GM10248 (cell line): Measurements from ENCODE around the gene KRIT1.
A peak's percentile ranks its signal among the peaks of the same experiment; 100 is the strongest.
"Not testable (repeated sequence)": the region's sequence is repeated elsewhere in the genome, so short reads cannot be mapped to it uniquely, and the experiment has no call there.

Source experiments
- CTCF ChIA-PET: fragments of 300-600 bp; sonication (Branson Sonifier 250); formaldehyde crosslinking; extraction: SDS; loops from one replicate; lab custom pipeline; 2021; ENCODE audit warnings: antibody characterized with exemption; lab: Yijun Ruan, JAX
- POLR2A ChIA-PET: fragments of 350-650 bp; sonication (Branson Sonifier 250); formaldehyde crosslinking; extraction: SDS; loops from one replicate; lab custom pipeline; 2020; ENCODE audit warnings: antibody characterized with exemption; lab: Yijun Ruan, JAX
- DNase-seq: peaks from one replicate; pipeline ENCODE4 v3.0.0; 2012; ENCODE audit errors: extremely low spot score
- TF ChIP-seq, protein P1 (sequence below): IDR thresholded peaks from 2 replicates; pipeline ENCODE4 v1.5.1; 2012; ENCODE audit warnings: mild to moderate bottlenecking, low read depth; ENCODE audit errors: extremely low read depth, missing control alignments, control extremely low read depth

The KRIT1 gene

DNA sequence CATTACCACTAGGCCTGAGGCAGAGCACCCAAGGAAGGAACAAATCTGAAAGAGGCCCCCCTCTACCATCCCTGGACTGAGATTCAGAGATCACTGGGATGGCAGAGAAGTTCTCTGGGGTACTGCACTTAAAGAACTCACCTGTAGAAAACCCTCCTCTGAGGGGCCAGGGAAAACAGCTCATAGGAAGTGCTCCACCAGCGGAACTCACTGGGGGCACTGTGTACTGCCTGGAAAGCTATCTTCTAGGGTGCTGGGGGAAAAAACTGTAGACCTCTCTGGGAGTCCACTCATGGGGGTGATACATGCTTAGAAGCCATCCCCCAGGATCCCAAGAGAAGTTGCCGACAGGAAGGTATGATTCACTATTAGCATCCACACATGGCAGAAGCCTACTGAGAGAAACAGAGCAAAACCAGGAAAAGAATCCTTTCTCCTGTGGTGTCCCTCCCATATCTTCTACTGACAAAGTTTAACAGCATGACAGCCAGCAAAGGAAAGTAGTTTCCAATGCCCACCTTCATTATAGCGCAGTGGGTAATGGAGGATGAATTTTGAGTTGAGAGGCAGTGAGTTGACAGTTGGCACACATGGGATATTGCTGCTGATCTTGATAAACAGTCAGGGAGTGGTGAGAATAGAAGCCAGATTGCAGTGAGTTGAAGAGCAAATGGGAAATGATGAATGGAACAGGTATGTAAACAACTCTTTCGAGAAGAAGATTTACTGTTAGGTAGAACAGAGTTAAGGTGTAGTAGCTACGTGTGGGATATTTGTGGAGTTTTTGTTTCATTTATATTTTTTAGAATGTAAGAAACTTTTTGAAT lies 20.9 kb upstream of the KRIT1 start:
- TF ChIP-seq, protein P1, sequence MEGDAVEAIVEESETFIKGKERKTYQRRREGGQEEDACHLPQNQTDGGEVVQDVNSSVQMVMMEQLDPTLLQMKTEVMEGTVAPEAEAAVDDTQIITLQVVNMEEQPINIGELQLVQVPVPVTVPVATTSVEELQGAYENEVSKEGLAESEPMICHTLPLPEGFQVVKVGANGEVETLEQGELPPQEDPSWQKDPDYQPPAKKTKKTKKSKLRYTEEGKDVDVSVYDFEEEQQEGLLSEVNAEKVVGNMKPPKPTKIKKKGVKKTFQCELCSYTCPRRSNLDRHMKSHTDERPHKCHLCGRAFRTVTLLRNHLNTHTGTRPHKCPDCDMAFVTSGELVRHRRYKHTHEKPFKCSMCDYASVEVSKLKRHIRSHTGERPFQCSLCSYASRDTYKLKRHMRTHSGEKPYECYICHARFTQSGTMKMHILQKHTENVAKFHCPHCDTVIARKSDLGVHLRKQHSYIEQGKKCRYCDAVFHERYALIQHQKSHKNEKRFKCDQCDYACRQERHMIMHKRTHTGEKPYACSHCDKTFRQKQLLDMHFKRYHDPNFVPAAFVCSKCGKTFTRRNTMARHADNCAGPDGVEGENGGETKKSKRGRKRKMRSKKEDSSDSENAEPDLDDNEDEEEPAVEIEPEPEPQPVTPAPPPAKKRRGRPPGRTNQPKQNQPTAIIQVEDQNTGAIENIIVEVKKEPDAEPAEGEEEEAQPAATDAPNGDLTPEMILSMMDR = no peak
- no peak for DNase-seq
- POLR2A ChIA-PET = no interaction called here
- CTCF ChIA-PET = interaction anchor here (1.1 to 1.5 kb wide), 2 partner anchors 10 to 20 kb away, joined by 3 read pairs; no protein-coding TSS in a partner anchor

DNA sequence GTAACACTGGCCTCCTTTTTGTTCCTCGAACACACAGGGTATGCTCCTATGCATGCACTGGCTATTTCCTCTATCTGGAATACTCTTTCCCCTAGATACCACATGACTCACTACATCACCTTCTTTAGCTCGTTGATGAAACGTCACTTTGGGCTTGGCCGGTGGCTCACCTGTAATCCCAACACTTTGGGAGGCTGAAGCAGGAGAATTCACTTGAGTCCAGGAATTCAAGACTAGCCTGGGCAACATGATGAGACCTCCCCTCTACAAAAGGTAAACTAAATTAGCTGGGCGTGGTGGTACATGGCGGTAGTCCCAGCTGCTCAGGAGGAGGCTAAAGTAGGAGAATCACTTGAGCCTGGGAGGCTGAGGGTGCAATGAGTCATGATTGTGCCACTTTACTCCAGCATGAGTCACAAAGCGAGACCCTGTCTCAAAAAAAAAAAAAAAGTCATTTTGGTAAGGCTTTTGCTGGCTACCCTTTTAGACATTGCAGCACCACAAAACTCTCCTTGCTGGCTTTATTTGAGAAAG lies 14.6 kb upstream of the KRIT1 start:
- TF ChIP-seq, protein P1 = no peak
- DNase-seq = no peak
- ChIA-PET CTCF (interaction anchor here (0.8 to 1.8 kb wide), 5 partner anchors 9 to 164 kb away, joined by 3 to 5 read pairs (median 3); partner anchors contain the start of genes ANKIB1 and KRIT1), POLR2A (no interaction called here)

- TF ChIP-seq, protein P1 = no peak
- peak; percentile 13 for DNase-seq
- ChIA-PET CTCF (interaction anchor here (0.8 to 1.8 kb wide), 5 partner anchors 9 to 164 kb away, joined by 3 to 5 read pairs (median 3); partner anchors contain the start of genes ANKIB1 and KRIT1), POLR2A (no interaction called here)
Observed at GRCh38 chr7:92259610-92260247, 14.0 kb upstream of the KRIT1 start.

DNA sequence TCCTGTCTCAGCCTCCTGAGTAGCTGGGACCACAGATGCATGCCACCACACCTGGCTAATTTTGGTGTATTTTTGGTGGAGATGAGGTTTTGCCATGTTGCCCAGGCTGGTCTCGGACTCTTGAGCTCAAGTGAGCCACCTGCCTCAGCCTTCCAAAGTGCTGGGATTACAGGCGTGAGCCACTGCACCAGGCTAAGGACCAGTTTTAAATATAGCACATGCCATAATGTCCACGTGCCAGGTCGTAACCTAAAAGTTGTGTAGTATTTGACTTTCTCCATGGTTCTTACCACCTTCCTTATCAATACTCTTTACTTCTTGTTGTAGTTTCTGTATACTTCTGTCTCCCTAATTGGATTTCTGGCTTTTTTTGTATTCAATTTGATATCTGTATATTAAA lies 13.3 kb upstream of the KRIT1 start:
- no peak for DNase-seq
- TF ChIP-seq, protein P1 = no peak
- ChIA-PET POLR2A (no interaction called here), CTCF (interaction anchor here (1.8 kb wide), 1 partner anchor 10 kb away, joined by 4 read pairs; no protein-coding TSS in a partner anchor)

DNA sequence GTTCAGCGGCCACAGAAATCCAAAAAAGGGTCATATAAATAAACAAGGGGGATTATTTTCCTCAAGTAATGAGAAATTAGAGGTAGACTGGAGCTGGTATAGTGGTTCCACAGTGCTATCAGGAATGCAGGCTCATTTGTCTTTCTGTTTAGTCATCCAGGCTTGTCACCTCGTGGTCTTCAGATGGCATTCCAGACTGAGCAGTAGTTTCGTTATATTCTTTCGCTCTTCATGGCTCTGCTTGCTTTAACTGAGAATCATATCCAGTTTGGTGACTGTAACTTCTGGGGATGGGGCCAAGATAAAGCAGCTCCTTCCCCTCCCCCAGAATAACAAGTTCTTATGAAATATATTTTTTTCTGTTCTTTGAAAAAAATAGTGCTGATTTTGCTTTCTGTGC lies 9.6 kb upstream of the KRIT1 start:
- POLR2A ChIA-PET = no interaction called here
- TF ChIP-seq, protein P1 = no peak
- CTCF ChIA-PET = interaction anchor here (1.5 kb wide), 1 partner anchor 9 kb away, joined by 6 read pairs; the partner anchor contains the start of genes ANKIB1 and KRIT1
- DNase-seq = no peak

- DNase-seq, POLR2A ChIA-PET: not testable (repeated sequence)
- CTCF ChIA-PET = interaction anchor here (1.5 kb wide), 1 partner anchor 9 kb away, joined by 6 read pairs; the partner anchor contains the start of genes ANKIB1 and KRIT1
Observed at GRCh38 chr7:92254800-92255199, 9.1 kb upstream of the KRIT1 start.

GRCh38 chr7:92253251-92253650 lies 7.5 kb upstream of the KRIT1 start:
- TF ChIP-seq, protein P1 = no peak
- ChIA-PET CTCF (interaction anchor here (0.9 to 1.4 kb wide), 3 partner anchors 8 to 171 kb away, joined by 3 to 4 read pairs (median 3); partner anchors contain the start of genes ANKIB1 and KRIT1), POLR2A (no interaction called here)
- no peak for DNase-seq
